GM13976 (cell line): ENCODE data around the gene TFR2.

Source experiments
- DNase-seq: peaks from one replicate; pipeline ENCODE4 v3.0.0; 2012; ENCODE audit warnings: low spot score
- CTCF ChIP-seq: IDR thresholded peaks from 2 replicates; pipeline ENCODE4 v1.5.1; 2012; ENCODE audit warnings: borderline replicate concordance, mild to moderate bottlenecking; ENCODE audit not compliant: insufficient read depth; ENCODE audit errors: extremely low read depth, missing control alignments, control extremely low read depth
- in situ Hi-C: fragments of 300-500 bp; cut with MboI; formaldehyde crosslinking; loops from one replicate; pipeline ENCODE4 v1.12.0; 2022; ENCODE audit warnings: low sequenced_read_pairs, mixed read lengths, inconsistent platforms; ENCODE audit not compliant: unreplicated experiment

The TFR2 gene

DNA sequence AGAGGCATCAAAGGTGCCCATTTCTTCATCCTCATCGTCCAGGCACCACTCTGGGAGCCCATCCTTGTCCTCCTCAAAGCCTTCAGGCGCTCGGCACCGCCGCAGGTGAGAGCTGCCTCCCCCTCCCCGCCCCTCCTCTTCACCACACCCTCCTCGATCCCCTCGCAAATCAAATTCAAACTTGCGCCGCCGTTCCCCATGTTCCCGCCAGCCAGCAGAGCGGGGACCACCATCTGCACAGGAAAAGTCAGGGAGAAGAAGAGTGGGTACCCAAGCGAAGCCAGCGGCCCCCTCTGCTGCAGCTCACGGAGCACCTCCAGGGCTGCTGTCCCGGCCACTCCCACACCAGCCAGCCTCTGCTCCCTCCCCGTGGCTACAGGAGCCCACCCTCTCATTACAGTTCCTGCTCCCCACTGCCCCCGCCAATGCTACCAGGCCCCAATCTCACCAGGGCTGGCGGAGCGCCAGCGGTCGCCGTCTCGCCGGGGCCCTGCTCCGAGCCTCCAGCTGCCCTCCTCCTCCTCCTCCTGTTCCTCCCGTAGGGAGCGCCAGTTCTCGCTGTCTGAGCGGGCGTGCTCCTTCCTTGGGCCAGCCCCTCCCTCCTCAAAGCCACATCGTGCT lies 45.0 kb upstream of the TFR2 start:
- no peak for TF ChIP-seq CTCF
- in situ Hi-C loops, result no loop called here
- DNase-seq, result no peak

GRCh38 chr7:100685631-100686145 lies 44.3 kb upstream of the TFR2 start:
- in situ Hi-C loops, result no loop called here
- DNase-seq, result no peak
- TF ChIP-seq CTCF, result no peak

DNA sequence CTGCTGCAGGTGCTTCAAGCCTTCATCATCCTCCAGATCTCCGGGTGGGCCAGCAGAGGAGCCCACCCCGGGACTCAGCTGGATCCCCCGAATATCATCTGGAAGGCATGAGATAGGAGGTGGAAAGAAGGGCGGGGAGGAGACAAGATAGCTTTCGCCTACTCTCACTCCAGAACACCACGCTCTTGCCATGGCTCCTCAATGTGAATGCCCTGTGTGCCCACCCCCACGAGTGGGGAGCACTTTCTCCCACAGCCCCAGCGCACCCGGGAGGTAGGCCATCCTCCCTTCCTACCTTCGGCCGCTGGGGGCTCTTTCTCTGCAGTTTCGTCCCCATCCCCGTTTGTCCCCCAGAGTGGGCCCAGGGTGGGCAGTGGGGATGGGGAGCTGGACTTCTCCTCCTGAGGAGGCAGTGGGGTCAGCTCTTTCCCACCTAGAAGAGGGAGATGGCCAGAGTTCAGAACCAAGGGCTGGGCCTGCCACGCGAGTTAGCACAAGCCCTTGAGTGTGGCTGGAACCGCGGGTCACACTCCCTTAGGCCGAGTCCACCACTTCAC lies 43.8 kb upstream of the TFR2 start:
- in situ Hi-C loops, result no loop called here
- DNase-seq, result peak; percentile 26
- no peak for TF ChIP-seq CTCF

GRCh38 chr7:100684534-100685042 lies 43.2 kb upstream of the TFR2 start:
- TF ChIP-seq CTCF, result no peak
- in situ Hi-C loops, result no loop called here
- DNase-seq, result peak; percentile 17

- DNase-seq, result no peak
Measured at GRCh38 chr7:100683659-100684533, 42.5 kb upstream of the TFR2 start.

More at GRCh38 chr7:100683659-100684533, 42.5 kb upstream of the TFR2 start:
- in situ Hi-C loops, result no loop called here
- no peak for TF ChIP-seq CTCF
